H1 (cell line): ENCODE data around the gene PEAK3. TPM values are rescaled to one million over a fixed set of nuclear protein-coding genes. Genes with fewer than 3 reads are reported as not detected.

Source experiments
- CTCF ChIA-PET: fragments of 300-600 bp; sonication (Branson Sonifier 250); formaldehyde crosslinking; loops from one replicate; lab custom pipeline; 2021; ENCODE audit not compliant: partially characterized antibody; lab: Charles Lee
- POLR2A ChIA-PET: fragments of 300-600 bp; sonication (Branson Sonifier 250); formaldehyde crosslinking; loops from one replicate; lab custom pipeline; 2021; ENCODE audit warnings: inconsistent platforms; ENCODE audit not compliant: partially characterized antibody; lab: Charles Lee
- DNase-seq, 2 experiments: peaks; one replicate each; pipeline versions ENCODE4 v3.0.0 to v3.0.0-alpha.2; 2010 to 2022; ENCODE audit warnings: low spot score in 2 of 2, low read depth in 1 of 2, mixed read lengths in 1 of 2
- FAIRE-seq: peaks from 2 replicates; lab custom pipeline; 2011; peaks lifted over from hg19 to GRCh38; lab: Jason Lieb, UNC
- H2AFZ ChIP-seq: 2 replicates; pipeline ENCODE4 v1.8.1; 2012; ENCODE audit warnings: low read length, inconsistent platforms
- H2AK5ac ChIP-seq: 2 replicates; pipeline ENCODE4 v1.6.1; 2013; ENCODE audit warnings: low read depth, low read length
- H2BK120ac ChIP-seq: replicated peaks from 2 replicates; pipeline ENCODE3; 2013; ENCODE audit warnings: low read depth, low read length, inconsistent platforms
- H2BK12ac ChIP-seq: 2 replicates; pipeline ENCODE4 v1.6.1; 2013; ENCODE audit warnings: low read depth, low read length
- H2BK15ac ChIP-seq: 2 replicates; pipeline ENCODE4 v1.6.1; 2013; ENCODE audit warnings: low read length
- H2BK20ac ChIP-seq: 2 replicates; pipeline ENCODE4 v1.6.1; 2013; ENCODE audit warnings: low read length
- H2BK5ac ChIP-seq: 2 replicates; pipeline ENCODE4 v1.6.1; 2013; ENCODE audit warnings: low read depth, low read length
- H3K14ac ChIP-seq: 2 replicates; pipeline ENCODE4 v1.6.1; 2013; ENCODE audit warnings: inconsistent platforms; ENCODE audit not compliant: insufficient read length
- H3K18ac ChIP-seq: 2 replicates; pipeline ENCODE4 v1.6.1; 2013; ENCODE audit warnings: low read length; ENCODE audit errors: extremely low read depth
- H3K23ac ChIP-seq: 2 replicates; pipeline ENCODE4 v1.6.1; 2013; ENCODE audit warnings: inconsistent platforms; ENCODE audit not compliant: insufficient read length
- H3K23me2 ChIP-seq: 2 replicates; pipeline ENCODE4 v1.6.1; 2013; ENCODE audit warnings: low read depth, low read length
- H3K27ac ChIP-seq: 2 replicates; pipeline ENCODE4 v1.6.1; 2011; ENCODE audit warnings: low read depth, low read length, inconsistent platforms
- H3K27me3 ChIP-seq, 4 experiments: replicated peaks in 1 of 4; 1 replicate in 1 of 4; 2 replicates in 3 of 4; pipeline versions ENCODE4 v1.6.1 to v1.8.1; 2011 to 2013; ENCODE audit warnings: low read length in 3 of 4, mild to moderate bottlenecking in 3 of 4, inconsistent platforms in 2 of 4, mixed read lengths in 2 of 4, moderate library complexity in 1 of 4; ENCODE audit not compliant: control insufficient read depth in 3 of 4, insufficient read depth in 3 of 4; ENCODE audit errors: extremely low read depth in 1 of 4
- H3K36me3 ChIP-seq, 4 experiments: 2 replicates each; pipeline versions ENCODE4 v1.6.1 to v1.8.1; 2011 to 2013; ENCODE audit warnings: mild to moderate bottlenecking in 4 of 4, low read length in 3 of 4, moderate library complexity in 2 of 4, control low read depth in 1 of 4, inconsistent platforms in 1 of 4; ENCODE audit not compliant: insufficient read depth in 4 of 4, control insufficient read depth in 2 of 4
- H3K4ac ChIP-seq: replicated peaks from 2 replicates; pipeline ENCODE3; 2013; ENCODE audit warnings: low read length, low read depth, mixed read lengths, inconsistent platforms; ENCODE audit not compliant: insufficient read length
- H3K4me1 ChIP-seq, 4 experiments: replicated peaks in 1 of 4; 1 replicate in 1 of 4; 2 replicates in 3 of 4; pipeline versions ENCODE4 v1.6.1 to v1.8.1; 2011 to 2013; ENCODE audit warnings: low read length in 3 of 4, inconsistent platforms in 2 of 4, mixed read lengths in 1 of 4; ENCODE audit not compliant: insufficient read depth in 4 of 4, control insufficient read depth in 3 of 4
- H3K4me2 ChIP-seq, 2 experiments: 2 replicates each; pipeline versions ENCODE4 v1.6.1 to v1.8.1; 2011 to 2013; ENCODE audit warnings: low read depth in 2 of 2, low read length in 2 of 2, control low read depth in 1 of 2, inconsistent platforms in 1 of 2, mild to moderate bottlenecking in 1 of 2; ENCODE audit not compliant: insufficient read depth in 1 of 2
- H3K4me3 ChIP-seq, 4 experiments: fragments of 200-600, 300-600 bp in 1 of 4; sonication (generic), shearing (Covaris generic), sonication (Bioruptor Twin) in 1 of 4; 2 replicates each; pipeline versions ENCODE4 v1.5.1 to v1.8.1; 2011 to 2016; ENCODE audit warnings: low read length in 4 of 4, low read depth in 3 of 4, control low read depth in 2 of 4, inconsistent platforms in 2 of 4, mild to moderate bottlenecking in 2 of 4, mixed read lengths in 1 of 4, moderate library complexity in 1 of 4; ENCODE audit not compliant: insufficient read depth in 2 of 4; ENCODE audit errors: extremely low read depth in 1 of 4
- H3K56ac ChIP-seq: replicated peaks from 2 replicates; pipeline ENCODE3; 2013; ENCODE audit warnings: low read depth, mild to moderate bottlenecking, mixed read lengths, low read length, inconsistent platforms; ENCODE audit not compliant: insufficient read length
- H3K79me1 ChIP-seq: 2 replicates; pipeline ENCODE4 v1.6.1; 2013; ENCODE audit warnings: low read depth, low read length, control low read depth
- H3K79me2 ChIP-seq, 2 experiments: 2 replicates each; pipeline versions ENCODE4 v1.6.1 to v1.8.1; 2012 to 2013; ENCODE audit warnings: low read length in 2 of 2, mild to moderate bottlenecking in 2 of 2, inconsistent platforms in 1 of 2; ENCODE audit not compliant: insufficient read depth in 2 of 2, control insufficient read depth in 1 of 2
- H3K9ac ChIP-seq, 4 experiments: replicated peaks in 1 of 4; 1 replicate in 1 of 4; 2 replicates in 3 of 4; pipeline versions ENCODE4 v1.6.1 to v1.8.1; 2011 to 2013; ENCODE audit warnings: low read depth in 3 of 4, low read length in 3 of 4, control low read depth in 2 of 4, mild to moderate bottlenecking in 2 of 4, moderate library complexity in 2 of 4, inconsistent platforms in 1 of 4; ENCODE audit errors: extremely low read depth in 1 of 4
- H3K9me3 ChIP-seq, 2 experiments: 2 replicates each; pipeline versions ENCODE4 v1.6.1 to v1.8.1; 2012 to 2013; ENCODE audit warnings: mild to moderate bottlenecking in 2 of 2, moderate library complexity in 2 of 2, control low read depth in 1 of 2, inconsistent platforms in 1 of 2, low read depth in 1 of 2, low read length in 1 of 2, mixed read lengths in 1 of 2; ENCODE audit not compliant: insufficient read depth in 2 of 2
- H4K20me1 ChIP-seq, 2 experiments: replicated peaks in 1 of 2; 2 replicates each; pipeline versions ENCODE3 to v1.8.1; 2011 to 2013; ENCODE audit warnings: inconsistent platforms in 2 of 2, low read length in 2 of 2, mild to moderate bottlenecking in 1 of 2; ENCODE audit not compliant: insufficient read depth in 2 of 2, control insufficient read depth in 1 of 2
- H4K5ac ChIP-seq: 2 replicates; pipeline ENCODE4 v1.6.1; 2013; ENCODE audit warnings: low read length, low read depth, mixed read lengths, inconsistent platforms; ENCODE audit not compliant: insufficient read length
- H4K8ac ChIP-seq: 2 replicates; pipeline ENCODE4 v1.8.0; 2013; ENCODE audit warnings: mild to moderate bottlenecking, moderate library complexity, low read length, inconsistent platforms; ENCODE audit not compliant: insufficient read depth; ENCODE audit errors: extremely low read depth
- H4K91ac ChIP-seq: replicated peaks from 2 replicates; pipeline ENCODE3; 2013; ENCODE audit warnings: low read length, mixed read lengths, inconsistent platforms; ENCODE audit not compliant: insufficient read length
- CTCF ChIP-seq, 3 experiments: IDR thresholded peaks; 1 replicate in 2 of 3; 2 replicates in 1 of 3; pipeline versions ENCODE4 v1.5.1 to v1.6.1; 2011; ENCODE audit warnings: low read length in 3 of 3, mild to moderate bottlenecking in 3 of 3, inconsistent platforms in 2 of 3, low read depth in 1 of 3, moderate library complexity in 1 of 3; ENCODE audit not compliant: insufficient read depth in 1 of 3; ENCODE audit errors: control extremely low read depth in 1 of 3
- HDAC6 ChIP-seq: IDR thresholded peaks from one replicate; pipeline ENCODE4 v1.7.1; 2012; ENCODE audit warnings: low read depth, mild to moderate bottlenecking, inconsistent platforms, low read length, moderate library complexity
- RBBP5 ChIP-seq: IDR thresholded peaks from 2 replicates; pipeline ENCODE4 v1.7.1; 2012; ENCODE audit warnings: low read depth, mild to moderate bottlenecking, inconsistent platforms, low read length, moderate library complexity, borderline replicate concordance
- WGBS, 2 experiments: shearing (Covaris generic) in 1 of 2; methylation state at CpG; one replicate each; pipeline versions ENCODE4 v1.1.6 to v1.1.7; 2013 to 2015; ENCODE audit warnings: low lambda C conversion rate in 2 of 2, mixed read lengths in 2 of 2, inconsistent platforms in 1 of 2, low coverage in 1 of 2, missing lambda C conversion rate in 1 of 2; ENCODE audit not compliant: insufficient replicate concordance in 2 of 2, insufficient coverage in 1 of 2, insufficient read length in 1 of 2; ENCODE audit errors: extremely low coverage in 1 of 2, missing lambda C conversion rate in 1 of 2; 5-methylcytosine and 5-hydroxymethylcytosine counted together
- polyA plus RNA-seq, 7 experiments: library from polyadenylated mRNA; depleted of rRNA in 3 of 7; stranded (reverse) in 5 of 7; unstranded in 2 of 7; fragments of >200 nt in 5 of 7; fragments of 200-250 nt in 2 of 7; gene quantifications; 1 replicate in 5 of 7; 2 replicates in 1 of 7; 4 replicates in 1 of 7; pipeline versions ENCODE4 v1.2.1 to v1.2.3, GENCODE V29; 2011 to 2013; ENCODE audit warnings: missing spikeins in 2 of 7, mixed read lengths in 2 of 7
- total RNA-seq: library from RNA; stranded (reverse); fragmentation: NEBNext Ultra II Directional; extraction: Animal tissue kit (Norgen Biotek cat#: 25700); gene quantifications from 2 replicates; pipeline ENCODE4 v1.2.1, GENCODE V29; 2021

The PEAK3 gene
- total and polyA plus RNA-seq, 2 of the 8 experiments (the other 6 are each of a cell fraction or from before 2014, with no cell fraction given): not detected

GRCh38 chr19:2234996-2235380, 47.0 kb downstream of the PEAK3 start:
- peaks cover 0 to 15% (median 6%) of the 10 kb centered on the region in 4 experiments; a peak in 6 of 7 replicates for H3K4me1 ChIP-seq
- no peak overlapping the region for H3K14ac ChIP-seq
- H3K9ac ChIP-seq: peak overlapping the region in 3 of 4 experiments; percentile 57 to 82 (median 75); a peak in 3 of 7 replicates
- ChIA-PET POLR2A (interaction anchor here (0.6 to 4.7 kb wide), 15 partner anchors 8 to 246 kb away, joined by 3 to 52 read pairs (median 3); partner anchors contain the start of genes AMH and DOT1L), CTCF (interaction anchor here (1.0 to 1.5 kb wide), 7 partner anchors 18 to 89 kb away, joined by 3 to 8 read pairs (median 3); no protein-coding TSS in a partner anchor)
- no peak overlapping the region for H3K23ac ChIP-seq
- peak overlapping the region; percentile 8 for H3K56ac ChIP-seq
- peak overlapping the region; percentile 69 to 93 for H3K4me2 ChIP-seq
- H3K36me3 ChIP-seq: peaks cover 0 to 17% (median 11%) of the 10 kb centered on the region in 4 experiments; a peak in 5 of 8 replicates
- DNase-seq (no peak), FAIRE-seq (no peak)
- H3K18ac ChIP-seq: no peak overlapping the region
- no peaks in the 10 kb centered on the region for H3K27me3 ChIP-seq
- no peak overlapping the region for H3K27ac ChIP-seq
- H4K8ac ChIP-seq: no peak overlapping the region
- H3K9me3 ChIP-seq: no peaks in the 10 kb centered on the region
- H2BK12ac ChIP-seq: no peak overlapping the region
- H4K20me1 ChIP-seq: peaks cover 7 to 20% of the 10 kb centered on the region in 2 experiments
- no peak overlapping the region for H3K4ac ChIP-seq
- H2BK20ac ChIP-seq: no peak overlapping the region
- H4K5ac ChIP-seq: no peak overlapping the region
- TF ChIP-seq RBBP5 (no peak), HDAC6 (no peak), CTCF (IDR thresholded peaks at IDR 0.05; ENCODE audit: control extremely low read depth in 1 of 3, insufficient read depth in 1 of 3, low read depth in 1 of 3, low read length in 3 of 3) (no peak)
- peaks cover 19 to 45% of the 10 kb centered on the region in 2 experiments for H3K79me2 ChIP-seq
- WGBS, 2 experiments: 82% methylated on average over 6 of the region's 6 CpGs; no CpG with 5 or more reads in 1 of the 2 experiments
- peaks cover 9% of the 10 kb centered on the region; the same call in 1 of the 2 replicates for H3K23me2 ChIP-seq
- no peak overlapping the region for H2BK5ac ChIP-seq
- no peak overlapping the region for H2AFZ ChIP-seq
- no peak overlapping the region for H4K91ac ChIP-seq
- H2AK5ac ChIP-seq: no peak overlapping the region
- no peak overlapping the region for H2BK120ac ChIP-seq
- H3K4me3 ChIP-seq: peak overlapping the region; percentile 56 to 86 (median 79)
- H2BK15ac ChIP-seq: no peak overlapping the region
- peaks cover 10% of the 10 kb centered on the region for H3K79me1 ChIP-seq
